SHP77 treated with DMSO at 0.1 percent for 48 hours (cell line): ENCODE results near the gene UBA3.
A peak's percentile ranks its signal among the peaks of the same experiment; 100 is the strongest.

ENCODE experiments used
- DNase-seq: peaks from one replicate; lab custom pipeline; 2025; lab: John Stamatoyannopoulos, UW

The UBA3 gene

DNA sequence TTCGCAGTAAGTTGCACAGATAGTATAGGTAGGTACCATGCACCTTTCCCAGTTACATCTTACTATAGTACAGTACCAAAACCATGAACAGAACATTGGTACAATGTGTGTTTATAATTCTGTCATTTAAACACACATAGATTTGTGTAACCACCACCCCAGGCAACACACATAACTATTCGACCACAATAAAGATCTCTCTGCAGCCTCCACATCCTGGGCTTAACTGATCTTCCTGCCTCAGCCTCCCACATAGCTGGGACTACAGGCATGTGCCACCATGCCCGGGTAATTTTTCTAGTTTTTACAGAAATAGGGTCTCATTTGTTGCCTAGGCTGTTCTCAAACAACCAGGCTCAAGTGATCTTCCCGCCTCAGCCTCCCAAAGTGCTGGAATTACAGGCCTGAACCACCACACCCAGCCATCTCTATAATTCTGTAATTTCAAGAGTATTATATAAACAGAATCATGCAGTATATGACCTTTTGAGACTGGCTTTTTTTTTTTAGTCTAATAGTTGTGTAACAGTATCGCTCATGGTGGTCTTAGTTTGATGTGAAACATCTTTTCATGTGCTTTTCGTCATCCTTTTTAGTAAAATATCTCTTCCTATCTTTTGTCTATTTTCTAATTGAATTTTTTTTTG lies 14.7 kb downstream of the UBA3 start:
- DNase-seq, result no peak

DNA sequence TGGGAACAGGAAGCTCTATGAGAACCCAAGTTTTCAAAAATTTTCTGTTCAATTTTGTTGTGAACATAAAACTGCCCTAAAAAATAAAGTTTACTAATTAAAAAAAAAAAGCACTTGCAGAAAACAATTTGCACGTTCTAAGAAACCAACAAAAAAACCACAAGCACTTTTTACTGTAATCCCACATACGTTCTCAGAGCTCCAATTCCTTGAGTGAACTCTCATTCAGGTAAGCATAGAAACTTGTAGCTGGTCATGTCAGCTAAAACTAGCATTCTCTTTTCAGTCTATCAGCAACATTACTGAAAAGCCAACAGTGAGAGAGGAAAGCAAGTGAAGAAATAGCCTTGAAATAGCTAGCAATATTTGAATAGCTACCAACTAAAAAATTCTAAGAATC lies 16.5 kb downstream of the UBA3 start:
- DNase-seq, result no peak

DNA sequence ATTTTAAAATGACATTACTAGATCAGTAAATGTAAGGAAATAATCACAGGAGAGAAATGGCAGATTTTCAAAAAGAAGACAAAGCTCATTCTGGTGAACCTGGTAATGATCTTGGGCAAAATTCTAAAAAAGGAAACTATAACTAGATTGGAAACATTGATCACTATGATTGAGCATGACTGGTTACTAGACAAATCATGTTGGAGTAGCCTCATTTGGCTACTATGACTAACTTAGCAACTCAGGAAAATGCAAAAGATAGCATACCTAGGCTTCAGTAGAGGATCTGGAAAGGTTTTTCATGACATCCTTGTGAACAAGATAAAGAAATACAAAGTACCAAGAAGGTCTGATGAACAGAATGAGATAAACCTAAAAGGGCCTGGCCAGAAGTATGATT lies 20.5 kb downstream of the UBA3 start:
- no peak for DNase-seq

DNA sequence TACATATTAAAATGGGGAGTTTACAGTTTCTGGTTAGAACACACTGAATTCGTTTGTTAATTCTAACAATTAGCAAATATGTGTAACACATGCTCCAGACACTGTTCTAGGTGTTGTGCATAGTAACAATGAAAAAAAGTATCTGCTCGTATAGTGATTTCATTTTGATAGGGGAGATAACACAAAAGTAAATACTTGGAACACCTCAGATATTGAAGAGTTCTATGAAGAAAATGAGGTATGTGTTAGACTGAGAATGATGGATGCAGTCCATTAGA lies 21.3 kb downstream of the UBA3 start:
- no peak for DNase-seq

DNA sequence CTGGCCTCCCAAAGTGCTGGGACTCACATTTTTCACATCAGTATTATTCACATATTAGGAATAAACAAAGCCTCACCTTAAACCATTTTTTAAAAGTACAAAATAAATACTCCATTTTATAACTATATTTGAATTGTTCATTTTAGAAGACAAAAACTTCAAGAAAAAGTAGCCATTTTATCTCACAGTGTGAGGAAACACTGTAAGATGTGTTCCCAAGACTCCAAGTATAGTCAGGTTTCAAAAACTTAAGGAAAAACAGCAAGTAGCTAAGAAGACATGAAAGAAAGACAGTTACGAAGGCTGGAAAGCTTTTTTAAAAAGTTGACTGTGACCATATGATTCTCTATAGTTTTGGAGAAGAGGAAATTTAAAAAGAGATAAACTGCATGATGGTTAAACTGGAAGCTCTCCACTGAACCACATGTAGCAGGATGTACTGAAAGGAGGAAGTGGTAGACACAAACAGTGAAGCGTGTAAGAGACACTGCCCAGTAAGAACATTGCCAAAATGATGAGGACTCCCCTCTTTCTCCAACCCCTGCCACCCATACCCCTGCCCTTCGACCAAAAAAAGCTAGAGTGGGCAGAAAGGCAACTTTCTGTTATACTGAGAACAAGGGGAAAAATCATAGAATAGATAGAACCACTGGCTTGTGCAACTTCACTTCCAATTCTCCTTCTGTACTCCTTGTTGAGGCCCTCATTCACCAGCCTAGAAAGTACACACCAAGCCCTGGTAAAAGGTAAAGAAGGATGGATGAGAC lies 21.8 kb downstream of the UBA3 start:
- DNase-seq, result no peak

DNA sequence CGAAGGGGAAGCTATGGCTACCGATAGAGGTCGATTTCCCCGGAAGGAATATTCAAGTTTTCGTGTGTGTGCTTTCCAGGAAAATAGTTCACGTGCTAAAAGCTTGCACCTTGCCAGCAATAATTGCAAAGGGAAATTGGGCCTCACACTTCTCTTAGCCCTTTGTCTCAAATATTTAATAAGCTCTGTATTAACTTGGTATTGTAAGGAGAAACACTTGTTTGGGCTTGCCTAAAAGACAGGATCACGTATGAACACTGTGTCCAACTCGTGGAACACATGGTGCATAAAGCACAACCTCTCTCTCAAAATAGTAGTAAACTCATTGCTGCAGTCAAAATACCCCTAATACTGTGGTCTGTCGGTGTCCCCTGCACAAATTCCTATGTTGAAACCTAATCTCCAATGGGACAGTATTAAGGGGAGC lies 27.7 kb downstream of the UBA3 start:
- DNase-seq, result no peak

DNA sequence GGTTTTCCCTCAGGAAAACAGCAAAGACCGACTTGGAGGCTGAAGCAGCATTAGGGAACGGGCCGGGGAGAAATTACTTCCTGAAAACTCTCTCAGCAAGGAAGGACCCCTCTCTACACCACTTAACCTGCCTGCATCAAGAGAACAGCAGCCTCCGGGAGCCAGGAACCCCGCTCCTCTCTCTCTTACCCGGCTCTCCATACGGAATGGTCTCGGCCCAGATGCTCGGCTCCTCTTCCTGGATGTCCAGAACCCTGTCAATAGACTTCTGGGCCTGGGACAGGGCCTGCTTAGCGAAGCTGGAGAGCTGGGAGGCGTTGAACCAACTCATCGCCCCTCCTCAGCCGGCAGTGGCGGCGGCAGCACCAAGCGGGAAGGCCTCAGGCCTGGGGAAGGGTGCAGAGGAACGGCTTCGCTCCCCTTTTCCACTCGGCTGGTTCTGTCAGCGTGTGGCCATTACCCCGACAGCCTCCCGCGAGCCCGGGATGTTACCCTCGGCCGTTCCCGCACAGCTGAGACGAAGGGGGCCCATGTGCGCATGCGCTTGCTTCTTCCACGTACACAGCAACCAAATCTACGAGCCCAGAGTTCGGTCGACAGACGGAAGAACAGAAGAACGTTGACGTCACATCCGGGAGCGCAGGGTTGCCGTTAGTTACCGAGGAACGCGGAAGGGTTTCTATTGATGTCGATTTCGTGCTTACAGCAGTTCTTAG lies 28.3 kb downstream of the UBA3 start, which contains the start of gene TMF1:
TSS of gene TMF1 (minus strand) at position 578 of the 716 bp plus-strand sequence. CDS start at position 331, 247 bp downstream.
- DNase-seq, result no peak

DNA sequence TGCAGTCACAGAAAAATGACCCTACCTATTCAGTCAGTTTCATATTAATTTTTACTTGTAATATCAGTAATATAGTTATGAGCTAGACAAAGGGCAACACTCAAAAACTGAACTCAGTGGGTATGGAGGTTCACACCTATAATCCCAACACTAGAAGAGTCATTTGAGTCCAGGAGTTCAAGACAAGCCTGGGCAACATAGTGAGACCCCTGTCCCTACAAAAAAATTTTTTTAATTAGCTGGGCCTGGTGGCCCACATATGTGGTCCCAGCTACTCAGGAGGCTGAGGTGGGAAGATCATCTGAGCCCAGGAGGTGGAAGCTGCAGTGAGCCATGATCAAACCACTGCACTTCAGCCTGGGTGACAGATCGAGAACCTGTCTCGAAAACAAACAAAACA lies 31.2 kb downstream of the UBA3 start:
- DNase-seq, result no peak

DNA sequence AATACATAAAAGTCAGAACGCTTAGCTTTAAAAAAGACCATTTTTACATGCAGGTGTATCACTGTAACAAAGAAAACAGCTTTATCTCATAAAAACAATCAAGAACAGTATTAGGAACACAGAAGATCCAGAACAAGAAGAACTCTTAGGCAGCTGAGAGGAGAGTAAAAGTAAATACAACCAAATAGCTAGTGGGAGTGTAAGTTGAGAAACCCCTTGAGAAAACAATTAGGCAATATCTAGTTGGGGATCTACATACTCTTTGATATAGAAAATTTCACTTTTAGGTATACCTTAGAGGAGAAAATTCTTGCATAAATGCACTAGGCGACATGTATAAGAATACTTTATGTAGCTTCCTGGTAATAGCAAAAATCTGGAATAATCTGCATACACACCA lies 35.6 kb downstream of the UBA3 start:
- no peak for DNase-seq

DNA sequence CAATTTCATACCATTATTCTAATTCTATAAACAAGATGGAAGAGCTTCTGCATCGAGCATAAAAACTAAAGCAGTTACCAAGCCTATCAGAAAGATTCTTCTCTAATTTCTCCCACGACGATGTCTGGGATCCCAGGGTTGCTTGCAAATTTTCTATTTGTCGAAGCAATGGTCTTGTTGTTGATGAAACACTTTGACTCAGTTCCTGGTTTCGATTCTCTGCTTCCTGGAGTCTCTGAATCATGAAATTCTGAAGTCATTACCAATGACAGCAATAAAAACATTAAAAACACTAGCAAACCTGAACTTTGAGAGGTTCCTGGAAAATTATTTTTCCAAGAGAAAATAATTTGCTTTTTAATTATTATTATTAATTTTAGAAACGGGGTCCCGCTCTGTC lies 46.7 kb downstream of the UBA3 start:
- DNase-seq, result no peak

DNA sequence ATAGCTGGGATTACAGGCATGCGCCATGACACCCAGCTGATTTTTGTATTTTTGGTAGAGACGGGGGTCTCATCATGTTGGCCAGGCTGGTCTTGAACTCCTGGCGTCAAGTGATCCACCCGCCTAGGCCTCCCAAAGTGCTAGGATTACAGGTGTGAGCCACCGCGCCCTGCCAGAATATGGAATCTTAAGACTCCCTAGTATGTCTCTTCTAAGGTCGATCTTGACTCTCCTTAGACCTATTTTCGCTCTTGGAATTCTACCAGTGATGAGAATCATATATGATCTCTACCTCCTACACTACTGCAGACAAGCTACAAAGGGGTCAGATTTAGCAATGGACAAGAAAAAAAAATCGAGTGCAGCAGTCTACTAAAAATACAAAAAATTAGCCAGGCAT lies 47.4 kb downstream of the UBA3 start:
- no peak for DNase-seq

DNA sequence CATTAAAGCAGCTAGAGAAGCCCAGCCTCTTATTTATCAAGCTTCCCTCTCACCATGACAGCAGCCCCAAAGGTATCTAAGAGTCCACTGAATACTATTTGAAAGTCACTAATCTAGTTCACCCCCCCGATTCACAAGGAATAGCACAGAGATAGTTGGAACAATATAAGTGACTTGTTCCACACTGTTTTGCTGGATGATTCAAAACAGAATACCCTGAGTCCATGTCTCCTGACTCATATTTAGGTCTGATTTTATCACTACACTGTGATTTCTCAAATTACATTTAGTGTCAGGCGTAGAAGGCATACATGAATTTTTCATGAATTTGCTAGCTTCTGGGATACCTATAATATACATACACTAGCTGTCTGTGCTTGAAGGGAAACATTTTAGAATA lies 48.0 kb downstream of the UBA3 start:
- DNase-seq, result no peak

DNA sequence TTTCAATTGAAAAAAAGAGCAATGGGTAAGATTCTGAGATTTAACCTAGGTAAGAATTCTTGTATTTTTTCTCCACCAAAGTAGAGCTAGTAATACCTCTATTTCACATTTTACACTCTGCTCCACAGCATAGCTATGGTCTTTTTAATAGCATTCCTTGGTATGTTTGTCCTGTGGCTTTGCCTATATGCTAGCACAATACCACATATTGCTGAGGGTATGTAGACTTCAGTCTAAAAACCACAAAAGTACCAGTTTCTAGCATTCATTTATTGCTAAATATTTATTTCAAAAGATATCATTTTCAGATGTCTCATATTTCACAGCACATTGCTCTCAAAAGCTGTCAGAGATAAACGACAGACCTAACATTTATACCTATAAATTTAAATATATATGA lies 48.5 kb downstream of the UBA3 start:
- no peak for DNase-seq

DNA sequence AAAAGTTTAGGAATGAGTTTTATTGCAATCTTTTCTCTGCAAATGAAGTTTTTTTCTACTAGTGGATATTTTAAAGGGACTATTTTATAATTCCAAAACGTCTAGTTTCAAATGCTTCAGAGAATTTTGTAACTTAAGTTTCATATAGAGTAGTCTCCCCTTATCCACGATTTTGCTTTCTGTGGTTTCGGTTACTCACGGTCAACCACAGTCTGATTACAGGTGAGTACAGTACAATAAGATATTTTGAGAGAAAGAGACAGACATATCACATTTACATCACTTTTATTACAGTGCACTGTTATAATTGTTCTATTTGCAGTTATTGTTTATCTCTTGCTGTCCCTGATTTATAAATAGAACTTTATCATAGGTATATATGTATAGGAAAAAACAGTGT lies 59.3 kb downstream of the UBA3 start:
- DNase-seq, result no peak

DNA sequence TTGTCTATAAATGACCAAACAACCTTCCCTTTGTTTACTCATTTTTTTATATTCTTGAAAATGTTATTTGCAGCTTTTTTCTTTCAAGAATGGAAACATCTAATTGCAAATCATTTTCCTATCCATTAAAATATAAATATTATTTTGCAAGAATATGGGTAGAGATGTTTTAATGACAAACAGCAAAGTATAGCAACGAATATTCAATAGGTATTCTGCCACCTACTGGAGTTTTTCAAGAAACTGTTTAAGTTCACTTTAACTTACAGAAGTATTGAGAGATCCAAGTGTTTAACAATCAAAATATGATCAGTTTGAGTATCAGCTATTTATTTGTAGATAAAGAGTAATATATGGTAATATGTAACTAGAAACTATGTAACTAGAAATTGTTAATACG lies 59.7 kb downstream of the UBA3 start:
- DNase-seq, result no peak

DNA sequence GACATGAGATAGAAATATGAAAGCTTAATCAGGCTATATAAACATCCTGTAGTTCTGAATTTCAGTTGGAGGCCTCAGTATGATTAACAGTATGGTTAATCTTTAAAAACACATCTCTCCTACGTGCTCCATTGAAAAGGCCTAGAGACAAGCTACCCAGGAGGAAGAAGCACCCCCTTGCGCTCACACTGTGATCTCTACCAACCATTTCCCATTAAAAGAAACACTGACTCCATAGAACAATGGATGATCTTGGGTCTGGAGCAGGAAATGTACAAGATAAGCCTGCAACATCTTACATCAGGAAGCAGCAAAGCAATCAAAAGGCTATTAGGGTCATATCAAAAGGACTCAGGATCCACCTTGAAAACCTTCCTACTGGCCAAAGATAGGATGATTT lies 63.3 kb downstream of the UBA3 start:
- DNase-seq, result no peak

DNA sequence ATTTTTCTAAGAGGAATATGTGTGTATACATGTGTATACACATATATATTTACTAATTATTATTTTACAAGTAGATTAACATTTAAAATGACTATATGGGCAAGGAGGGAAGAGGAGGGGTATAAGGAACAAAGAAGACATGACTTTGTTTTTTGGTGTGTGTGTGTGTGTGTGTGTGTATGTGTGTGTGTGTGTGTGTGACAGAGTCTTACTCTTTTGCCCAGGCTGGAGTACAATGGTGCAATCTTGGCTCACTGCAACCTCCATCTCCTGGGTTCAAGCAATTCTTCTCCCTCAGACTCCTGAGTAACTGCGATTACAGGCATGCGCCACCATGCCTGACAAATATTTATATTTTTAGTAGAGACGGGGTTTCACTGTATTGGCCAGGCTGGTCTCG lies 64.1 kb downstream of the UBA3 start:
- DNase-seq, result no peak

DNA sequence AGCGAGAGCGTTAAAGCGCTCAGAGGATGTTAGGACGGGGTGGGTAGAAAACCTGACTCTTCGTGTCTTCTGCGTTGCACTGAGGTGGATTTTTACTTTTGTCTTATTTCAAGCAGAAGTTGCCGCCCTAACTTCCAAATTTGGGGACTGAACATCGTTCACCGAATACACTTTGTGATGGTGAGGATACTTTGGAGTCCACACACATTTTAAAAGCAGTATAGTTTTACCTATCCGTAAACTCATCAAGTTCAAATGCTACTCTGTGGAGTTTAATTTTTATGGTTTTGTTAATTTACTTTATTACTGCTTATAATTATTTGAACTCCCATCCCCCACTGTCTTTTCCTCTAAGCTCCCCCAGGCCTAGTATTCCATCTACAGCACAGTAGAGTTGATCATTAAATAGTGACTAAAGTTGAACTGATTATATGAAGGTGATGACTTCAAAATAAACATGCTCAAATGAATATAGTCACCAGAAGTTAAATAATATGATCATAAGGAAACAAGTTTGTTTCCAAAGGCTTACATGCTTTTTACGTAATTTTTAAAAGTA lies 66.1 kb downstream of the UBA3 start:
- peak; percentile 35 for DNase-seq

DNA sequence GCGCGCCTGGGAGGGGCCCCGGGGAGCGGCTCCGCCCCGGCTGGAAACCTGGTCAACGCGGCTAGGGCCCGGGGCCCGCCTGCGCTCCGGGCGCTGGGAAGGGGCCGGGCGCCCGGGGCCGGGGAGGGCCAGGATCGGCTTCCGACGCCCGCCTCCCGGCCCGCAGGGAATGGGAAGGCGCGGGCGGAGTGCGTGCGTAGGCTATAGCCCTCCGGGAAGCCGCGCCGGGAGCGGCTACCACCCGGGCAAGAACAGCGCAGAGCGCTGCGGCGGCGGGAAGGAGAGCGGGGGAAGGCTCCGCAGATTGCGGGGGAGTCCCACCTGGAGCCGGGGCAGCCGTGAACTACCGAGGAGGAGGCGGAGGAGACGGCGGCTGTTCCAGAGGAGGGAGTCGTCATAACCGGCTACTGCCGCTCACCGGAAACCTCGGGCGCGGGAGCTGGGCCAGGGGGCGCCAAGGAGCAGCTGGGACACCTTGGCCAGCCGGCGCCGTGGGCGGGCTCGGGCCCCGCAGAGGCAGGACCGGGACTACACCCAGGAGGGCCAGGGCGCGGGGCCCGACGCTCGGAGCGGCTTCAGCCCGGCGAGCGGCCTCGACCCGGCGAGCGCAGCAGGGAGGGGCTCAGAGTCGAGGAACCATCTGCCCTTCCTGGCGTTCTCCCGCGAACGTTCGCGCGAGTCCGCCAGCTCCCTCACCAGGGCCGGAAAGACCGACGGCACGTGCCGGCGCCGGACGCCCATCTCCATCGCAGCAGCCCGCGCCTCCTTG lies 66.7 kb downstream of the UBA3 start, which contains the start of gene EOGT:
TSS of gene EOGT (minus strand) at position 432 of the 769 bp plus-strand sequence. CDS start 3,838 bp downstream, outside the sequence.
- peak; percentile 56 for DNase-seq

DNA sequence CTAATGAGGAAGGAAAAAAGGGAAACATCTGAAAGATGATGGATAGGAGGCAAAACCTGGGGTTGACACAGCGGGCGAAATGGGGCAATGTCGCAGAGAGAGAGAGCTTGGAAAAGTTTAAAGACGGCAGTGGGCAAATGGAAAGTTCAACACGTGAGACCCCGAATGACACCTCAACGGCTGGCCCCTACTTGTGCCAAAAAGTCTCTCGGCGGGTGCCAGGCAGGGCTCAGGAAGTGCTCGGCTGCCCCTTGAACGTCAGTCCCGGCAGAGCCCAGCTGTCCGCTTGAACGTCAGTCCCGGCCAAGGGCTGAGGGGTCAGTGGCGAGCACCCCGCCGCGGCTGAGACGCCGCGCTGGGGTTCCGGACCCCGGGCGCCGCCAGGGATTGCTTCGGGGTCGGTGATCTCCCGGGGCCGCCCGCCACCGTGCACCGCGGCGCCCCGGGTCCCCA lies 67.3 kb downstream of the UBA3 start:
- no peak for DNase-seq

DNA sequence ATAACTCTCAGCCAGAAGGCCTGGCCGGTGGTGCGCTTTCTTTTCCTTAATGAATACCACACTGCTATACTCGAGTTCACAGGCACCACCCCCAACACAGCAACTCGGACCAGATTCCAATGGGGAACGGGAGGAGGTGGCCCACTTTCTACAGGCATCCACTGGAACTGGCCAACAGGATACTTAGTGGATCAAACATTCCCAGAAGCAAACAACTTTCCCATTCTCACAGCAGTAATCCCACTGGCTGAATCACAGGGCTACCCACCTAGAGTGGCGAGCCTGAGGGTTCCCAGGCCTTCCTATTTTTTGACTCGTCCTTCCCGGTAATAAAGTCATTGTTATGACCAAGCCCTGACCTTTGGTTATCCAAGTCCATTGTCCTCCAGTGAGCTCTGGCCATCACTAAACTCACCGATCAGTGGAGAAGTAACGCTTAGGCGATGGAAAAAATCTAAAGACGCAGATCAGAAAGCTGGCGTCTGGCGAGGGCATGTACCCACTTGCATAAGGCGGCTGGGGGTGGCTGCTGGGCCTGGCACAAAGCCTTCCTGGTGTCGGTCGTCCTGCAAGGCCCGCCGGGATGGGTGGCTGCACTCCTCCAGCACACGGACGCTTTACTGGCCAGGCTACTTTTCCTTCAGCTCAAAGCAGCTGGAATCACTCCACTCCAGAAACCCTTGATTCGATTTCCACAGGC lies 67.9 kb downstream of the UBA3 start:
- no peak for DNase-seq
